Stimulated activated CD8-positive, alpha-beta memory T cell treated with anti-CD3 and anti-CD28 coated beads, Interleukin-7, amount 100 ng/mL, for 24 hours (primary cell): ENCODE data around the gene MYG1.
"Not testable (repeated sequence)": the region's sequence is repeated elsewhere in the genome, so short reads cannot be mapped to it uniquely, and the experiment has no call there.

ENCODE experiments used
- DNase-seq: peaks from one replicate; pipeline ENCODE4 v3.0.0-alpha.2; 2020; ENCODE audit warnings: low read depth

Gene MYG1

DNA sequence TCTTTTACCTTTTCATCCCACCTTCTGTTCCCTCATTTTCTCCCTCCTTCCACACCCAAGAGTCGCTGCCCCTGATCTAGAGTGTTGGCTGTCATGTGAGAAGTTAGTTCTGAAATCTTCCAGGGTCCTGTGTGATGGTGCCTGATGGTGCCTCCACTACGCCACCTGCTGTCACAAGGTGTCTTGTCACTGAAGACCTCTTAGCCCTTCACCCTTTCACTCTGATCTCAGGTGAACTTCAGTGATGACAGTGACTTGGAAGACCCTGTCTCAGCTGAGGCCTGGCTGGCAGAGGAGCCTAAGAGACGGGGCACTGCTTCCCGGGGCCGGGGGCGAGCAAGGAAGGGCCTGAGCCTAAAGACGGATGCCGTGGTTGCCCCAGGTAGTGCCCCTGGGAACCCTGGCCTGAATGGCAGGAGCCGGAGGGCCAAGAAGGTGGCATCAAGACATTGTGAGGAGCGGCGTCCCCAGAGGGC, 11.7 kb upstream of the MYG1 start:
- DNase-seq: no peak

DNA sequence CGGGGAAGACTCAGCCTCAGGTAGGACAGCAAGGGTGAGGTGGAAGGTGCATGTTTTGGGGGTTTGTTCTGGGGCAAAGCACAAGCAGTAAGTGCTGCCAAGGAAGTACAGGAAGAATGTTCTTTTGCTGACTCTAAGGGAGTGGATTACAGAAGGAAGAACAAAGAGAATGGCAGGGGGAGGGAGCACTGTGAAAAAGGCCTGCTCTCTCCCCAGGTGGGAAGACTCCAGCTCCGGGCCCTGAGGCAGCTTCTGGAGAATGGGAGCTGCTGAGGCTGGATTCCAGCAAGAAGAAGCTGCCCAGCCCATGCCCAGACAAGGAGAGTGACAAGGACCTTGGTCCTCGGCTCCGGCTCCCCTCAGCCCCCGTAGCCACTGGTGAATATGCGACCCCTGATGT, 11.2 kb upstream of the MYG1 start:
- no peak for DNase-seq

DNA sequence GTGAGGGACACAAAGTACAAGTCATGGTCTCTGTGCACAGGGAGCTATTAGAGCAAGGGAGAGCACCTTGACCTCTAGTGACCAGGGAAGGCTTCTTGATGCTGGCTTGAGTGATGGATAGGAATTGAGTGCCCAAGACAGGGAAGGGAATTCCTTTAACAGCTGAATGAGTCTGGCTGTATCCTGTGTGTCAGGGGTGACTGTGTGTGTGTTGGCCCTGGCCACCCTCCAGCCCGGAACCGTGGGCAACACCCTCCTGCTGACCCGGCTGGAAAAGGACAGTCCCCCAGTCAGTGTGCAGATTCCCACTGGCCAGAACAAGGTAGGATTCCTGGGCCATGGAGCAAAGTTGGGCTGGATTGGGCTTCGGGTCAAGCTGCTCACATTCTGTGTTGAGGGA, 9.6 kb upstream of the MYG1 start:
- no peak for DNase-seq

DNA sequence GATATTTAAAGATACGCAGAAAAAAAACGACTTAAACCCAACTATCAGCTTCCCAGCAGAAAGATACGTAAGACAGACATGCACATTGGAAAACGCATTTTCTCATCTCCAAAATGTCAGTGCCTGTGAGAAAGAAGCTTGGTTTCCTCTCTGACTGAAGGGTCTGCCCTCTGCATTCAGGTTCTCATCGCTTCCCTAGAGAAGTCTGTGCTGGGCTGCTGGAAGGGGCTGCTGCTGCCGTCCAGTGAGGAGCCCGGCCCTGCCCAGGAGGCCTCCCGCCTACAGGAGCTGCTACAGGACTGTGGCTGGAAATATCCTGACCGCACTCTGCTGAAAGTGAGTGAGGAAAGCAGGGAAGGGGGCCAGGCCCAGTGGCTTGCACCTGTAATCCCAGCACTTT, 8.8 kb upstream of the MYG1 start:
- DNase-seq: no peak

DNA sequence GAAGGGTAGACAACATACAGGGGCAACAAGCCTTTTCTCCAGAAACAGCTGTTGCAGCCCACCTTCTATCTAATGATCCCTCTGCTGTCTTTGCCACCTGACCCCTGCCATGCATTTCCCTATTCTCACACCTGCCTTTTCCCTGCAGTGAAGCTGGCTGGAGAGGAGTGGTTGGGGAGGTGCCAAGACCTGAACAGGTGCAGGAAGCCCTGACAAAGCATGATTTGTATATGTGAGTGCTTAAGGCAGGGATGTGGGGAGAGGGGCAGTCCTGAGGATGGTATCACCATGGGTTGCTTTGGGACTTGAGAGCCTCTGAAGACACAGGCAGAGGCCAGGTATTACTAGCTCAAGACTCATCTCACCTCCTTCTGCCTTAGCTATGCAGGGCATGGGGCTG, 7.1 kb upstream of the MYG1 start:
- no peak for DNase-seq

DNA sequence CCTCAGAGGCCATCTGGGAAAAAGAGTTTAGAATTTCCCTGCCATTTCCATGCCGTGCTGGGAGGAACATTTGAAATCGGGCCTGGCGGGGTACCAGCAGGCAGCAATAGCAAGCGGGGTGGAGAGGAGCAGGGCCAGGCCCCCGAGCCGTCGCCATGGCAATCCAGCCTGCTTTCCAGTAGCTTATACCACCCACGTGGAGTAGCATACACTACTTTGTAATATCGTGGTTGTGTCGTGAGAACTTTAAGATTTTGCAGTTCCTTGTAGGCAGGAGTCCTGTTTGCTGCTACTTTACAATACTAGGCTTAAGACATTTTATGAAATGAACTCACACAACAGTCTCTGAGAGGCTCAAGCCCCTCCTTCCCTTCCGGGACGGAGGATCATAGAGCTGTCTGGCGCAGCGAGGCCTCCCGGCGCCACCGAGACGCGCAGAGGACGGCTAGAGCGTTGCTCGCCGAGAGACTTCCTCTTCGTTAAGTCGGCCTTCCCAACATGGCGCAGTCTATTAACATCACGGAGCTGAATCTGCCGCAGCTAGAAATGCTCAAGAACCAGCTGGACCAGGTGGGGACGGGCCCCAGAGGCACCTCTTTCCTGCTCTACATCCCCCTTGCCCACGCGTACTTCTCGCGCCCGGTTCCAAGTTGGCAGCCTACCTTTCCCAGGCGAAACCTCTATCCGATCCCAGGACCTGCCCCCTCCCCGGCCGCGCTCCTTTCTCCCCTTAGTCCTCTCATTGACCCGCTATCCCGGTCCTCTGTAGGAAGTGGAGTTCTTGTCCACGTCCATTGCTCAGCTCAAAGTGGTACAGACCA, 4.2 kb upstream of the MYG1 start, which contains the start of gene PFDN5:
Gene PFDN5 (plus strand): TSS at position 473 of the 821 bp plus-strand sequence. CDS start 26 bp downstream, at position 499.
- peak; percentile 61 for DNase-seq

DNA sequence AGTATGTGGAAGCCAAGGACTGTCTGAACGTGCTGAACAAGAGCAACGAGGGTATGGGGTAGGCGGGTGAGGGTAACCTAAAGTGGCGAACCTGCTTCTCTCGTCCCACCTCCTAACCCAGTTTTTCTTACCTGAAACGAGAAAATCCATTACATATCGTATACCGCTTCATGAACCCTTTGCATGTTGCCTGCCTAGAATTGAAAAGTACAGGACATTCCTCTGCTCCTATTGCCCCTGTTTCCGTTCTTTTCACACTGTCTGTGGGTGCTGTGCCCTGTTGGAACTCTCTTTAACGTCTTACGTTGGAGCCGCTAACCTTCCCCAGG, 3.6 kb upstream of the MYG1 start:
- no peak for DNase-seq

DNA sequence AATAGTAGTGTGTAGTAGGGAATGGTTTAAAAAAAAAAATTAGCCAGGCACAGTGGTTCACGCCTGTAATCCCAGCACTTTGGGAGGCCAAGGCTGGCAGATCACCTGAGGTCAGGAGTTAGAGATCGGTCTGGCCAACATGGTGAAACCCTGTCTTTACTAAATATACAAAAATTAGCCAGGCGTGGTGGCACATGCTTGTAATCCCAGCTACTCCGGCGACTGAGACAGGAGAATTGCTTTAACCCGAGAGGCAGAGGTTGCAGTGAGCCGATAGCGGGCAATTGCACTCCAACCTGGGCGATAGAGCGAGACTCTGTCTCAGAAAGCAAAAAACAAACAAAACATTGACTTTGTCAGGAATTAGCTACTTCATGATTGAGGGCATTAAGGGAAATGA, 2.4 kb upstream of the MYG1 start:
- DNase-seq: not testable (repeated sequence)

DNA sequence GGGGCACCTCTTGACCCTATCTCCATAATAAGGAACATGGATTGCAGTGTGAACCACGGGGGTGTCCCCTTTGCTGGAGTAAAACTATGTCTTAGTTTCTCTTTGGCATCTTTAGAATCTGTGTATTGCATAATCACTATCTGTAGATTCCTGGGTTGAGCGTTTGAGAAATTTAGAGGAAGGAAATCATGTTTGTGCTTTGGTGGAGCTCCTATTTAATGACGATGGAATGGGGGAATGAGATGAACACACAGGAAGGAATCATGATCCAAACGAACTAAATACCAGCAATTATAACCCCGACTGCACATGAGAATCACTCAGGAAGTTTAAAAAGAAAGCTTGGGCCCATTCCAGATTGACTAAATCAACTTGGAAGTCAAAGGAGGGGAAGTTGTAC, 1.3 kb upstream of the MYG1 start:
- no peak for DNase-seq

DNA sequence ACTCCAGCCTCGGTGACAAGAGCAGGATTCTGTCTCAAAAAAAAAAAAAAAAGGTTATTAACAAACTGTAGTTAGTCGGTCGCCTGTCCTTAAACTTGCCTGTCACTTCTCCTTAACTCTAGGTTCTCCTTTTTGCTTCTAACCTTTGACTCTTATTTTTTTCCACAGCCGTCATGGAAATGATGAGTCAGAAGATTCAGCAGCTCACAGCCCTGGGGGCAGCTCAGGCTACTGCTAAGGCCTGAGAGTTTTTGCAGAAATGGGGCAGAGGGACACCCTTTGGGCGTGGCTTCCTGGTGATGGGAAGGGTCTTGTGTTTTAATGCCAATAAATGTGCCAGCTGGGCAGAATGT, 418 bp upstream of the MYG1 start:
- no peak for DNase-seq

DNA sequence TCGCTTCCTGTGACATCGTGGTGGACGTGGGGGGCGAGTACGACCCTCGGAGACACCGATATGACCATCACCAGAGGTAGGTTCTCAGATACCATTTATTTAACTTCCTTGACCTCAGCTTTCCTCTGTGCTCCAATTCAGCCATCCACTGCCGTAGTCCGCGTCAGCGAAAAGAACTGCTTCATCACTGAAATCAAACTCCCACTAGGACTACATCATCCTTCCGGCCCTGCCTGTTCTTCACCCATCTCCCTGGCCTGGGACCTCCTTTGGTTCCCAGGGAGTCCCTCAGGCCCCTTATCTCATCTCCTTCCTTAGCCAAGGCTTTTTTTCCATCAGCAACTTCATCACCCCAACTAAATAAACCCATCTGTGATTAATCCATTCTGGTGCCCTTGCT, 692 bp downstream of the MYG1 start:
- DNase-seq: no peak

DNA sequence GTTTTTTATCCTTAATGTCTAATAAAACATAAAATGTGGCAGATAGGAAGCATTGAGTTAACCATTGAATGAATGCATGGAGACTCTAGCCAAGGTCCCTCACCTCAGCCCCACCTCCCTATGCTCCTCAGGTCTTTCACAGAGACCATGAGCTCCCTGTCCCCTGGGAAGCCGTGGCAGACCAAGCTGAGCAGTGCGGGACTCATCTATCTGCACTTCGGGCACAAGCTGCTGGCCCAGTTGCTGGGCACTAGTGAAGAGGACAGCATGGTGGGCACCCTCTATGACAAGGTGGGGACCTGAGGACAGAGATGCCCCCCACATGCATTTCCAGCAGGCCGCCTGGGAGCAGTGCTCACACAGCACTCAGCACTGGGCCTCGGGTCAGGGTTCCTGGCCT, 3.4 kb downstream of the MYG1 start:
- no peak for DNase-seq

DNA sequence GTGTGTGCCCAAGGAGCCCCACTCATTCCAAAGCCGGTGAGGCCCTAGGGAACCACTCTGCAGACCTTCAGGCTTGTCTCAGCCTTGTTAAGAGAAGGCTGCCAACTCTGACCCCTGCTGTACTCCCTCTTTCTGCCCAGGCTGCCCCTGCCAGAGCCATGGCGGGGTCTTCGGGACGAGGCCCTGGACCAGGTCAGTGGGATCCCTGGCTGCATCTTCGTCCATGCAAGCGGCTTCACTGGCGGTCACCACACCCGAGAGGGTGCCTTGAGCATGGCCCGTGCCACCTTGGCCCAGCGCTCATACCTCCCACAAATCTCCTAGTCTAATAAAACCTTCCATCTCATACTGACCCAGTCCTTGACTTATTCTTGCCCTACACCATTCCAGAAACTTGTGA, 7.3 kb downstream of the MYG1 start:
- DNase-seq: no peak

DNA sequence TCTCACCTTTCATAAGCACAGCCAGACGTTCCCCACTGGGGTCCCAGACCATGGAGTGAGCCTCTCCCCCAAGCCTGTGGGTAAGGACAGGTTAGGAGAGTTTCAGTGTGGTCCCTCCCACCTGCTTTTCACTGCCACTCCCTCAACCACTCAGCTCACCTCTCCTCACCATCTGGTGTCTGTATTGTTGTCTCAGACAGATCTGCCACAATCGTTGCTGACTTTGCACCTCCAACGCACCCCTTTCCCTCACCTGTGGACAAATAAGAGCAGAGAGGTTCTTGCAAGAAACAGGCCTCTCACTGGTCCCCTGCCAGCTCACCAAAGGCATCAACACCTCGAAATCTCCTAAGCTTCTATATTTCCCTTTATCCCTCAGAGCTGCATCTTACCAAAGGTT, 8.8 kb downstream of the MYG1 start:
- DNase-seq: no peak

DNA sequence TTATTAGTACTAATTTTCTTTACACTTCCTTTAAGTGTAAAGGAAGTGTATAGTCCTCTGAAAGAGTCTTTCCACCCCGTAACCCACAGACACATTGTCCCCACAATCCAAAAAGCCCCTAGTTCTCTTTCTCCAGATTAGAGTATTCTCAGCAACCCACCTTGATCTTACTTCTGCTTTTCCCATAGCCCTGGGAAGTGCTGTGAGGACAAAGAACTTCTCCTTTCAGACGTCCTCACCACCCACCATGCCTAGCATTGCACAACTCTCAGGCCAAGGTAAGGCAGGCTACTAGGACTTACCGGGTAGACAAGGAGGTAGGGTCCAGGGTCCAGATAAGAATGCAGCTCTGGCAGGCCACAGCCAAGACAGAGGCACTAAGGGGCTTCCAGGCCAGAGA, 14.5 kb downstream of the MYG1 start:
- no peak for DNase-seq

DNA sequence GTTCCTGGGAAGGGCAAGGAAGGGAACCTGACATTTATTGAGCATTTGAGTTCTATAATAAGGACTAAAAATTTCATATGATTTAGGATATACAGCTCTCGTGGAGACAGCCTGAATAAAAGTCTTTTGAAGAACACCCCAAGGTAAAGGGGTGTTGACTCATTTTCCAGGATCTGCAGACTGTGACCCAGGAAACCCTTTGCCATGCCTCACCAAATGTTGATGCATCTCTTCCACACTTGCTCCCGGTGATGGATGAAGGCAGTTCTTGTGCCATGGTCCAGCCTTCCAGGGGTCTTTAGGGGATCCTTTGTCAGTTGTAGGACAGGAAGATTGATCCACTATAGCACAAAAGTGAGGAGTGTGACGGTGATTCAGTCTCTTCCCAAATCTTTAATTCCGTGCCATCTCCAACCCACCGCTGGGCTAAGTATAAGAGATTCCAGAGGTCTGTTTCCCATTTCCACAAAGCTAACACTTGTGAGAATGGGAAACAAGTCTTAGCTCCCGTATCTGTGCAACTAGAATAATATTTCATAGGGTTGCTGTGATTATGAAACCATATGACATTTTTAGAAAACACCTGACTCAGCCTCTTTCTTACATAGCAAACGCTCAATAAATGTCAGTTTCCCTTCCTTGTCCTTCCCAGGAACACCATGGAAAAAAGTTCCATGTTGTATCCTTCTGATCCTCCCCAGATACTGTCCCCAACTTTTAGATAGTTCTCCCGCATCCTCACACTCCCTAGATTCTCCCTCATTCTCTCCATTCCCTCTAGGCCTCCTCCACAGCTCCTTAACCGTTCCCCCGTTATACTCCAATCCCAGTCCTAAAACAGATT, 21.1 kb downstream of the MYG1 start:
- no peak for DNase-seq

DNA sequence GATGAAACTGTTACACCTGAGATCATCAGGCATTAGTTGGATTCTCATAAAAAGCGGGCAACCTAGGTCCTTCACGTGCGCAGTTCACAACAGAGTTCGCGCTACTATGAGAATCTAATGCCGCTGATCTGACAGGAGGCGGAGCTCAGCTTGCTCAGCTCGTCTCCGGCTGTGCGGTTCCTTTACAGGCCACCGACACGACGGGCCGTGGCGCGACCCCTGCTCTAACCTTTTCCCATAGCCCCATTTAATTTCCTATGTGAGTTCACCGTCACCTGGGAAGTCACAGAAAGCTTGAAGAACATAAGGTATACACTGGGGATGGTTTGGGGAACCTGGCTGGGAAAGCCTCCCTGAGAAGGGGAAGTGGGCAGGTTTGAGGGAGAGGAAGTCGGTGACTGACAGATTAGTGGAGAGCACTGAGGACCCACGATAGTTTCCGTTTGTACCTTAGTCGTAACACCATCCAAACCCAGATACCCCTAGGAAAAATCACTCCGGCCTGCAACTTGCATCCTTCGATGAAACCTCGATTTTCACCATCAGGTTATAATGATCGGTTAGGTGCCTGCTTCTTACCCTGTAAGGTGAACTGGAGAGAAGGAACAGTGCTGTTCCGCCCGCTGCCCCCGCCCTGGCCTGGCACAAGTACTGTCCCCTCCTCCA, 24.8 kb downstream of the MYG1 start:
- no peak for DNase-seq

DNA sequence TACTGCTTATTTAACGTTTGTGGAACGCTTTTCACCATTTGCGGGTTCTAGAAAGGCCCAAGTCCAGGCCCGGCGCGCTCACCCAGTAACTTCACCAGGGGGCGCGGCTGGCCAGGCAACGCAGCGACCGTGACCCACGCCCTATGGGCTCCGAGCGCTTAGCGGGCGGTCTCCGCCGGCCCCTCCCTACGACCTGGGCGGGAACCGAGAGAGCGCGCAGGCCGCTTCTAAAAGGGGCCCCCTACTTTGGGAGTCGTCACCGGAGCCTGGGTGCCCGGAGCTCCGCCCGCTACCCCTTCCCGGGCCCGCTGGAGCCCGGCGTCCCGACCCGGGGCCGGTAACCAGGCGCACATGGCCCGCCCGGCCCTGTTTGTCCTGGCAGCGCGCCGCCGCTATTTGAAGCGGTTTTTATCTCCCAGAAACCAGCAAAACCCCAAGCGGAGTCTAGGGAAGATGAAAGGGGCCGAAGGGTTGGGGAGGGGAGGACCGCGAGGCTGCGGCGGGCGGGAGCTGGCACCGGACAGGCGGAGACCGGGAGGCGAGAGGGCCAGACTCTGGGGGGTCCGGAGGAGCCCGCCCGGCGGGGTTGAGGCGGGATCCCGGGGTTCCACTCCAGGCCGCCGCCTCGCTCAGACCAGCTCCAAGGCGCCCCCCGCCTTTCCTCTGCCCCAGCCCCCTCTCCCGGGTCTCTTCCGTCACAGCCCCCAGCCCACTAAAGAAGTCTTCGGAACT, 25.4 kb downstream of the MYG1 start:
- peak; percentile 75 for DNase-seq

DNA sequence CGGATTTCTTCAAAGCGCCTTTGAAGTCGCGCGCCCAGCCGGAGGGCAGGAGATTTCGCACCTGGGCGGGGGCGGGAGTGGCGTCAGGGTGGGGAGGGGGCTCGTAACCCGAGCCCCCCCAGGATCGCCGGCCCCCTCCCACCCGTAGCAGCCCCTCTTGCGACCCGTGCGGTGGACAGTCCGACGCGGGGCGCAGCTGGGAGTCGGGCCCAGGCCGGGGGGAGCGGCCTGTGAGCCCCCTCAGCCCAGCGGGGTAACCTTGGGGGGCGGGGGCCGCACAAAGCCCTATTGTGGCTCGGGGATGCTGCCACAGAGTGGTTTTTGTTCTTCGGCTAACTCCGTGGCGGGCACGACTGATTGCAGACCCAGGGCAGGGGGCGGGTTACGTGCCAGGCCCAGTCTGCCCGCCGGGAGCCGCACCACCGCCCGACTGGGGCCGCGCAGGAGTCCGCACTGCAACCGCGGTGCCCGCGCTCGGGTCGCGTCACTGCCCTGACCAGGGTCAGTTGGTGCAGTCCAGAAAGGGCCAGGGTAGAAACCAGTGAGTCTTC, 26.1 kb downstream of the MYG1 start:
- DNase-seq: no peak

DNA sequence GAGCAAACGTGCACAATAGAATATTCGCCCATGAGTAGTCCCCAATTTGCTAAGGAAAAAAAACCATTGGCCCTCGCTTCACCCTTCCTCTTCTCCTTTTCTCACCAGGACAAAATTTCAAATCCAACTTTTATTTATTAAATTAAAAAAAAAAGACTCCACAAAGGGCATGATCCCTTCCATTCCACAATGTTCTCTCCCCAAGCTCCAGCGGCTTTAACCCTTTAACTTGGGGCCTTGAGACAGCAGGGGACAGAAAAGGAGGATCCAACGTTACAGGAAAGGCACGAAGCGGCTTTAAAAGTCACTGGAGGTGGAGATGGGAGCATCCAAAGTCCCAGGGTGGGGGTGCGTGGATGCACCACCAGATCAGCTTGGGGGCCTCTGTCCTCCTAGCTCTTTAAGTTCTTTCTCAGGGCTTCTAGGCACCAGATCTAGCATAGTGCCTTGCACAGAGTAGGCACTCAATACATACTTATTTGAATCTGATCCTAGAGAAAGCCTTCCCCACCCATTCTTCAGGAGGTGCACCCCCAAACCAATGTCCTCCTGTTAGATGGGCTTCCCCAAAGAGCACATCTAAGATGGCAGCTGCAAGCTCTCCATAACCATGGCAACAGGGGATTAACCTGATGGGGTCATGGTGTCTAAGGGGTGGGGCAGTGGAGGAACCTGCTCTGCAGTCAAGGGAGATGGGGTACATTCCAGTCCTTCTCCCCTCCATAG, 27.1 kb downstream of the MYG1 start:
- no peak for DNase-seq

DNA sequence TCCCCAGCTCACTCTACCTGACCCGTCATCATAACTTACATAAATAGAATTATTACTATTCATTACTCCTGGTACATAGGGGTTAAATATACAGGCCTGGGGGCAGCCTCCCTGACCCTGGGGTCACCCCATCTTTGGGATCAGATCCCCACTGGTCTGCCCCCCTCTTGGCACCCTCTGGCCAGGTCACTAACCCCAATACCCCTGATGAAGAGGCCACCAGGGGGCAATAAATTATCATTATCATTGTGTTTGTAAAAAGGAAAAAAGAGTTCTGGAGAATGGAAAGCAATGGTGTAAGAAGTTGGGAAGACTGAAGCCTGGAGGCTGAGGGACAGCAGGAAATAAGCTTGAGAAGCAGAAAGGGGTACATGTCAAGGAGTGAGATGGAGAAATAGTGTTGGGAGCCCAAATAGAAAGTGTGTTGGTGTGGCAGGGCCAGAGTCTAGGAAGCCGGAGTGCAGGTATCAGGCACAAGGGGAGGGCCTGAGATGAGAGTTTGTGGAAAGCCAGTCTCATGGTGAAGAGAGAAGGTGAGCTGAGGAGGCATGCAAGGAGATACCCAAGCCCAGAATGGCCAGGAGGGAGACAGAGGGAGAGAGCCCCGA, 28.0 kb downstream of the MYG1 start:
- no peak for DNase-seq
